ENCODE results near the gene ATP9B. TPM values are rescaled to one million over a fixed set of nuclear protein-coding genes. Genes with fewer than 3 reads are reported as not detected.

ATP9B gene
- total RNA-seq, 2 experiments from 2014 or later: 16.0 to 16.4 TPM

GRCh38 chr18:79399275-79400081 lies 330.3 kb downstream of the ATP9B start:
- peaks cover 36% of the 10 kb centered on the region for H3K4me1 Mint-ChIP-seq
- H3K27me3 Mint-ChIP-seq: no peaks in the 10 kb centered on the region
- peak overlapping the region; percentile 87 for H3K4me3 Mint-ChIP-seq

GRCh38 chr18:79400091-79400590 lies 330.9 kb downstream of the ATP9B start:
- Mint-ChIP-seq H3K4me1 (peaks cover 43% of the 10 kb centered on the region), H3K4me3 (no peak overlapping the region), H3K27me3 (no peaks in the 10 kb centered on the region), H3K27ac (no peak overlapping the region), H3K9me3 (no peaks in the 10 kb centered on the region), H3K36me3 (peaks cover 53% of the 10 kb centered on the region)
- DNase-seq: peak; percentile 48

More at GRCh38 chr18:79399275-79400081, 330.3 kb downstream of the ATP9B start:
- Mint-ChIP-seq H3K9me3 (no peaks in the 10 kb centered on the region), H3K36me3 (peaks cover 48% of the 10 kb centered on the region), H3K27ac (peak overlapping the region; percentile 89)
- peak; percentile 51 for DNase-seq

GRCh38 chr18:79400591-79401381 lies 331.6 kb downstream of the ATP9B start:
- DNase-seq: peak; percentile 68

GRCh38 chr18:79401494-79402208 lies 332.5 kb downstream of the ATP9B start:
- Mint-ChIP-seq H3K4me3 (peak overlapping the region; percentile 85), H3K9me3 (no peaks in the 10 kb centered on the region), H3K27ac (peak overlapping the region; percentile 97), H3K36me3 (peaks cover 62% of the 10 kb centered on the region), H3K4me1 (peaks cover 54% of the 10 kb centered on the region), H3K27me3 (no peaks in the 10 kb centered on the region)
- no peak for DNase-seq

More at GRCh38 chr18:79400591-79401381, 331.6 kb downstream of the ATP9B start:
- Mint-ChIP-seq H3K9me3 (no peaks in the 10 kb centered on the region), H3K4me3 (peak overlapping the region; percentile 85), H3K27me3 (no peaks in the 10 kb centered on the region), H3K27ac (peak overlapping the region; percentile 96), H3K36me3 (peaks cover 55% of the 10 kb centered on the region), H3K4me1 (peaks cover 47% of the 10 kb centered on the region)

GRCh38 chr18:79402209-79402576 lies 333.0 kb downstream of the ATP9B start:
- Mint-ChIP-seq H3K4me1 (peaks cover 54% of the 10 kb centered on the region), H3K9me3 (no peaks in the 10 kb centered on the region), H3K27me3 (no peaks in the 10 kb centered on the region), H3K4me3 (peak overlapping the region; percentile 68), H3K36me3 (peaks cover 61% of the 10 kb centered on the region), H3K27ac (peak overlapping the region; percentile 97)
- DNase-seq: no peak

GRCh38 chr18:79402977-79403722 lies 334.0 kb downstream of the ATP9B start:
- Mint-ChIP-seq H3K9me3 (no peaks in the 10 kb centered on the region), H3K4me3 (peak overlapping the region; percentile 68), H3K36me3 (peaks cover 60% of the 10 kb centered on the region), H3K4me1 (peaks cover 51% of the 10 kb centered on the region), H3K27ac (peak overlapping the region; percentile 97), H3K27me3 (no peaks in the 10 kb centered on the region)
- no peak for DNase-seq

- peaks cover 53% of the 10 kb centered on the region for H3K36me3 Mint-ChIP-seq
- H3K27ac Mint-ChIP-seq: peak overlapping the region; percentile 97
- H3K27me3 Mint-ChIP-seq: no peaks in the 10 kb centered on the region
- peak overlapping the region; percentile 81 for H3K4me3 Mint-ChIP-seq
- DNase-seq: no peak
- peaks cover 45% of the 10 kb centered on the region for H3K4me1 Mint-ChIP-seq
- no peaks in the 10 kb centered on the region for H3K9me3 Mint-ChIP-seq
Observed at GRCh38 chr18:79403723-79404566, 334.8 kb downstream of the ATP9B start.

- peak overlapping the region; percentile 97 for H3K27ac Mint-ChIP-seq
- DNase-seq: no peak
- H3K36me3 Mint-ChIP-seq: peaks cover 48% of the 10 kb centered on the region
- peaks cover 44% of the 10 kb centered on the region for H3K4me1 Mint-ChIP-seq
- H3K27me3 Mint-ChIP-seq: no peaks in the 10 kb centered on the region
- H3K9me3 Mint-ChIP-seq: no peaks in the 10 kb centered on the region
- peak overlapping the region; percentile 81 for H3K4me3 Mint-ChIP-seq
Observed at GRCh38 chr18:79404567-79404910, 335.3 kb downstream of the ATP9B start.

GRCh38 chr18:79405019-79405780 lies 336.0 kb downstream of the ATP9B start:
- H3K27ac Mint-ChIP-seq: peak overlapping the region; percentile 97
- peak overlapping the region; percentile 81 for H3K4me3 Mint-ChIP-seq
- H3K4me1 Mint-ChIP-seq: peaks cover 44% of the 10 kb centered on the region
- DNase-seq: peak; percentile 64
- H3K36me3 Mint-ChIP-seq: peaks cover 48% of the 10 kb centered on the region
- H3K9me3 Mint-ChIP-seq: no peaks in the 10 kb centered on the region
- no peaks in the 10 kb centered on the region for H3K27me3 Mint-ChIP-seq

GRCh38 chr18:79405781-79406575 lies 336.8 kb downstream of the ATP9B start:
- Mint-ChIP-seq H3K4me1 (peaks cover 43% of the 10 kb centered on the region), H3K27ac (peak overlapping the region; percentile 97), H3K4me3 (peak overlapping the region; percentile 81), H3K9me3 (no peaks in the 10 kb centered on the region), H3K27me3 (no peaks in the 10 kb centered on the region), H3K36me3 (peaks cover 49% of the 10 kb centered on the region)
- DNase-seq: peak; percentile 86

- peak overlapping the region; percentile 97 for H3K27ac Mint-ChIP-seq
- H3K4me3 Mint-ChIP-seq: peak overlapping the region; percentile 81
- peaks cover 45% of the 10 kb centered on the region for H3K36me3 Mint-ChIP-seq
- no peak for DNase-seq
- no peaks in the 10 kb centered on the region for H3K9me3 Mint-ChIP-seq
- H3K27me3 Mint-ChIP-seq: no peaks in the 10 kb centered on the region
- H3K4me1 Mint-ChIP-seq: peaks cover 38% of the 10 kb centered on the region
Observed at GRCh38 chr18:79406708-79407107, 337.5 kb downstream of the ATP9B start.

GRCh38 chr18:79409313-79409712 lies 340.1 kb downstream of the ATP9B start:
- Mint-ChIP-seq H3K27me3 (no peaks in the 10 kb centered on the region), H3K9me3 (no peaks in the 10 kb centered on the region), H3K36me3 (peaks cover 40% of the 10 kb centered on the region), H3K4me3 (no peak overlapping the region), H3K27ac (no peak overlapping the region), H3K4me1 (peaks cover 22% of the 10 kb centered on the region)
- DNase-seq: no peak
